Hematopoietic multipotent progenitor cell treated with erythropoietin and hydrocortisone succinate and interleukin-3 and kit ligand, for 15 days (in vitro differentiated cells): ENCODE results near the gene FAM234B.

ENCODE experiments used
- DNase-seq: peaks from one replicate; pipeline ENCODE4 v3.0.0-alpha.2; 2015; ENCODE audit warnings: low spot score

Gene FAM234B

GRCh38 chr12:13119826-13120225 lies 75.6 kb downstream of the FAM234B start:
- DNase-seq = no peak

GRCh38 chr12:13120413-13120812 lies 76.2 kb downstream of the FAM234B start:
- no peak for DNase-seq

GRCh38 chr12:13121568-13121967 lies 77.4 kb downstream of the FAM234B start:
- no peak for DNase-seq

- no peak for DNase-seq
Observed at GRCh38 chr12:13124656-13125505, 80.7 kb downstream of the FAM234B start.

- DNase-seq = no peak
Observed at GRCh38 chr12:13125996-13126395, 81.8 kb downstream of the FAM234B start.

GRCh38 chr12:13126494-13126893 lies 82.3 kb downstream of the FAM234B start:
- no peak for DNase-seq

- DNase-seq = no peak
Observed at GRCh38 chr12:13127444-13127843, 83.3 kb downstream of the FAM234B start.

- DNase-seq = no peak
Observed at GRCh38 chr12:13128291-13128965, 84.2 kb downstream of the FAM234B start.

GRCh38 chr12:13130981-13131380 lies 86.8 kb downstream of the FAM234B start:
- DNase-seq = no peak
